ENCODE results near the gene COL5A1.

GRCh38 chr9:134766587-134766986, 125.0 kb downstream of the COL5A1 start:
- TF ChIP-seq, protein P1, sequence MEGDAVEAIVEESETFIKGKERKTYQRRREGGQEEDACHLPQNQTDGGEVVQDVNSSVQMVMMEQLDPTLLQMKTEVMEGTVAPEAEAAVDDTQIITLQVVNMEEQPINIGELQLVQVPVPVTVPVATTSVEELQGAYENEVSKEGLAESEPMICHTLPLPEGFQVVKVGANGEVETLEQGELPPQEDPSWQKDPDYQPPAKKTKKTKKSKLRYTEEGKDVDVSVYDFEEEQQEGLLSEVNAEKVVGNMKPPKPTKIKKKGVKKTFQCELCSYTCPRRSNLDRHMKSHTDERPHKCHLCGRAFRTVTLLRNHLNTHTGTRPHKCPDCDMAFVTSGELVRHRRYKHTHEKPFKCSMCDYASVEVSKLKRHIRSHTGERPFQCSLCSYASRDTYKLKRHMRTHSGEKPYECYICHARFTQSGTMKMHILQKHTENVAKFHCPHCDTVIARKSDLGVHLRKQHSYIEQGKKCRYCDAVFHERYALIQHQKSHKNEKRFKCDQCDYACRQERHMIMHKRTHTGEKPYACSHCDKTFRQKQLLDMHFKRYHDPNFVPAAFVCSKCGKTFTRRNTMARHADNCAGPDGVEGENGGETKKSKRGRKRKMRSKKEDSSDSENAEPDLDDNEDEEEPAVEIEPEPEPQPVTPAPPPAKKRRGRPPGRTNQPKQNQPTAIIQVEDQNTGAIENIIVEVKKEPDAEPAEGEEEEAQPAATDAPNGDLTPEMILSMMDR (IDR thresholded peaks at IDR 0.05; ENCODE audit: low read length) = no peak
- no peak for TF ChIP-seq EZH2 (IDR thresholded peaks at IDR 0.05; ENCODE audit: borderline replicate concordance, low read length)

Data from OCI-LY1 (cell line).